ENCODE measurements around the gene RAB24. TPM values are rescaled to one million over a fixed set of nuclear protein-coding genes. Genes with fewer than 3 reads are reported as not detected.

RAB24 gene
- total and polyA plus RNA-seq, 2 experiments from 2014 or later: 27.1 to 27.7 TPM

DNA sequence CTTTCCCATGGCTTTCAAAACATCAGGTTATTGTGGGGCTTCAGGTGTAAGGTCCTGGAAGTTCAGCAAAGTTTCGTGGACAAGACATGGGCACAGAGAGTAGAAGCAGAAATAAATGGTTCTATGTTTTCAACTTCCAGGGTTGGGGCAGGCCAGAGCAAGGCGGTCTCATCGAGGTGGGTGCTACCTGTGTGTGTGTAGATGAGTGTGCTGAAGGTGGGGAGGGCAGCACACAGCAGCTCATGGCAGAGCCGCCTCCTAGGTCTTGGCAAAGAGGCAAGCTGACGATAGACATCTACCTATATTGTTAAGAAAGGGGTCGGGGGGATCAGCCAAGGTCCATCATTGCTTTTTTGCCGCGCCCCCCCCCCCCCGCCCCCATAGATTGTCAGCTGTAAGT lies 3.8 kb downstream of the RAB24 start:
- Mint-ChIP-seq H3K4me1 (peaks cover 65% of the 10 kb centered on the region), H3K27me3 (ENCODE audit: insufficient read depth, low read depth, poor library complexity) (peaks cover 40% of the 10 kb centered on the region), H3K4me3 (no peak overlapping the region; the same call in 2 of the 3 replicates), H3K36me3 (ENCODE audit: low read depth) (peaks cover 61% of the 10 kb centered on the region), H3K27ac (peak overlapping the region; percentile 93; the same call in 1 of the 2 replicates), H3K9me3 (no peaks in the 10 kb centered on the region; the same call in 2 of the 3 replicates)
- TF ChIP-seq EZH2phosphoT487 (IDR thresholded peaks at IDR 0.05; ENCODE audit: unreplicated experiment): no peak
- no peak for TF ChIP-seq CREB1 (CRISPR knock-in tag; IDR thresholded peaks at IDR 0.05; ENCODE audit: low read depth)
- Histone ChIP-seq H3K27me3 (ENCODE audit: insufficient read depth) (no peaks in the 10 kb centered on the region), H3K36me3 (ENCODE audit: insufficient read depth) (peaks cover 20% of the 10 kb centered on the region), H3K79me2 (replicated peaks; ENCODE audit: insufficient read depth) (peaks cover 13% of the 10 kb centered on the region), H2AFZ (no peak overlapping the region), H4K20me1 (replicated peaks; ENCODE audit: insufficient read depth) (peaks cover 27% of the 10 kb centered on the region), H3K4me2 (peak overlapping the region; percentile 25; the same call in 1 of the 2 replicates), H3K27ac (ENCODE audit: low read depth) (peak overlapping the region; percentile 93), H3F3A (replicated peaks; ENCODE audit: low read depth) (peaks cover 34% of the 10 kb centered on the region), H3K4me1 (ENCODE audit: insufficient read depth) (peaks cover 34% of the 10 kb centered on the region), H3K9me2 (ENCODE audit: insufficient read depth) (no peaks in the 10 kb centered on the region), H3K4me3 (no peak overlapping the region)
- ATAC-seq (no peak), DNase-seq (ENCODE audit: low spot score) (no peak)

- Mint-ChIP-seq H3K36me3 (ENCODE audit: low read depth) (peaks cover 71% of the 10 kb centered on the region), H3K4me3 (no peak overlapping the region), H3K27ac (peak overlapping the region; percentile 48; the same call in 1 of the 2 replicates), H3K27me3 (ENCODE audit: insufficient read depth, low read depth, poor library complexity) (peaks cover 39% of the 10 kb centered on the region), H3K4me1 (peaks cover 57% of the 10 kb centered on the region), H3K9me3 (no peaks in the 10 kb centered on the region; the same call in 2 of the 3 replicates)
- H4K20me1 ChIP-seq (replicated peaks; ENCODE audit: insufficient read depth): peaks cover 39% of the 10 kb centered on the region
- H3K4me1 ChIP-seq (ENCODE audit: insufficient read depth): peaks cover 31% of the 10 kb centered on the region
- no peaks in the 10 kb centered on the region for H3K27me3 ChIP-seq (ENCODE audit: insufficient read depth)
- peaks cover 28% of the 10 kb centered on the region for H3K36me3 ChIP-seq (ENCODE audit: insufficient read depth)
- H3F3A ChIP-seq (replicated peaks; ENCODE audit: low read depth): peaks cover 46% of the 10 kb centered on the region
- peak overlapping the region; percentile 93; the same call in 1 of the 2 replicates for H3K27ac ChIP-seq (ENCODE audit: low read depth)
- H2AFZ ChIP-seq: no peak overlapping the region
- peak; percentile 53 for DNase-seq (ENCODE audit: low spot score)
- H3K9me2 ChIP-seq (ENCODE audit: insufficient read depth): no peaks in the 10 kb centered on the region
- ATAC-seq: no peak
- H3K4me2 ChIP-seq: no peak overlapping the region
- H3K4me3 ChIP-seq: no peak overlapping the region
- peaks cover 4% of the 10 kb centered on the region; the same call in 1 of the 2 replicates for H3K79me2 ChIP-seq (replicated peaks; ENCODE audit: insufficient read depth)
- TF ChIP-seq JUNB (IDR thresholded peaks at IDR 0.05; ENCODE audit: unreplicated experiment) (no peak), REST (IDR thresholded peaks at IDR 0.05; ENCODE audit: unreplicated experiment) (no peak), ZNF331 (CRISPR knock-in tag; IDR thresholded peaks at IDR 0.05; ENCODE audit: low read depth) (no peak), CREB1 (CRISPR knock-in tag; IDR thresholded peaks at IDR 0.05; ENCODE audit: low read depth) (no peak), POLR2AphosphoS5 (IDR thresholded peaks at IDR 0.05; ENCODE audit: low read depth) (no peak), CTCF (conservative IDR thresholded peaks at IDR 0.05; ENCODE audit: low read depth in 2 of 2) (no peak), EZH2 (IDR thresholded peaks at IDR 0.05; ENCODE audit: low read depth, unreplicated experiment) (no peak)
- TF ChIP-seq, protein P1, sequence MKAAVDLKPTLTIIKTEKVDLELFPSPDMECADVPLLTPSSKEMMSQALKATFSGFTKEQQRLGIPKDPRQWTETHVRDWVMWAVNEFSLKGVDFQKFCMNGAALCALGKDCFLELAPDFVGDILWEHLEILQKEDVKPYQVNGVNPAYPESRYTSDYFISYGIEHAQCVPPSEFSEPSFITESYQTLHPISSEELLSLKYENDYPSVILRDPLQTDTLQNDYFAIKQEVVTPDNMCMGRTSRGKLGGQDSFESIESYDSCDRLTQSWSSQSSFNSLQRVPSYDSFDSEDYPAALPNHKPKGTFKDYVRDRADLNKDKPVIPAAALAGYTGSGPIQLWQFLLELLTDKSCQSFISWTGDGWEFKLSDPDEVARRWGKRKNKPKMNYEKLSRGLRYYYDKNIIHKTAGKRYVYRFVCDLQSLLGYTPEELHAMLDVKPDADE (IDR thresholded peaks at IDR 0.05): no peak
Measured at GRCh38 chr5:177297922-177298321, 5.6 kb downstream of the RAB24 start.

All from GM23338 (cell line).